HCT116 (cell line): ENCODE measurements around the gene AVP. TPM values are rescaled to one million over a fixed set of nuclear protein-coding genes. Genes with fewer than 3 reads are reported as not detected.

Experiments
- ATAC-seq: fragments of 200-7000 bp; cut with Tn5 transposase; 2 replicates; pipeline ENCODE4 v1.9.1; 2020; ENCODE audit warnings: mild to moderate bottlenecking, moderate library complexity
- BruUV-seq: library from RNA; stranded (reverse); fragments of 400-500 nt; replicated peaks from 2 replicates; lab custom pipeline; 2021; lab: Mats Ljungman, UMichigan
- CTCF ChIA-PET: fragments of 300-600 bp; sonication (Branson Sonifier 250); formaldehyde crosslinking; loops from one replicate; lab custom pipeline; 2021; ENCODE audit warnings: antibody characterized with exemption; lab: Charles Lee
- POLR2A ChIA-PET: fragments of 300-600, 350-600 bp; sonication (Branson Sonifier 250); formaldehyde crosslinking; loops from one replicate; lab custom pipeline; 2021; ENCODE audit warnings: antibody characterized with exemption; lab: Charles Lee
- RAD21 ChIA-PET, 2 experiments: fragments of 300-600 bp; sonication (Branson Sonifier 250); formaldehyde crosslinking; loops; one replicate each; lab custom pipeline; 2023; ENCODE audit warnings: low total read pairs in 2 of 2; ENCODE audit not compliant: uncharacterized antibody in 2 of 2, unreplicated experiment in 2 of 2, low non-redundant PET in 1 of 2; lab: Charles Lee
- DNase-seq: peaks from one replicate; pipeline ENCODE4 v3.0.0-alpha.2; 2010; ENCODE audit warnings: low read depth, low spot score
- H2AFZ ChIP-seq: fragments of 200-600 bp; shearing (Covaris generic), sonication (generic); 2 replicates; pipeline ENCODE4 v1.6.1; 2017; ENCODE audit warnings: low read depth, mixed run types, mixed read lengths, antibody characterized with exemption, low read length; ENCODE audit not compliant: poor library complexity, severe bottlenecking
- H3K27ac ChIP-seq: 2 replicates; pipeline ENCODE4 v1.5.1; 2012; ENCODE audit warnings: low read depth, low read length
- H3K27me3 ChIP-seq: fragments of 200-600 bp; sonication (generic); 2 replicates; pipeline ENCODE4 v1.6.1; 2016; ENCODE audit warnings: mixed run types, low read length, mixed read lengths; ENCODE audit not compliant: insufficient read depth
- H3K36me3 ChIP-seq, 2 experiments: fragments of 200-500 bp in 1 of 2; fragments of 200-600 bp in 1 of 2; sonication (Bioruptor generic) in 1 of 2; sonication (generic) in 1 of 2; 2 replicates each; pipeline versions ENCODE4 v1.5.1 to v1.6.1; 2014 to 2016; ENCODE audit warnings: low read length in 2 of 2, inconsistent platforms in 1 of 2, mixed read lengths in 1 of 2, mixed run types in 1 of 2; ENCODE audit not compliant: insufficient read depth in 2 of 2, control insufficient read depth in 1 of 2
- H3K4me1 ChIP-seq, 2 experiments: fragments of 200-600 bp in 1 of 2; sonication (generic) in 1 of 2; 2 replicates each; pipeline versions ENCODE4 v1.5.1 to v1.6.1; 2012 to 2017; ENCODE audit warnings: low read length in 2 of 2, inconsistent platforms in 1 of 2, mild to moderate bottlenecking in 1 of 2, mixed read lengths in 1 of 2, mixed run types in 1 of 2, moderate library complexity in 1 of 2; ENCODE audit not compliant: insufficient read depth in 2 of 2, control insufficient read depth in 1 of 2
- H3K4me2 ChIP-seq: fragments of 200-600 bp; sonication (generic); 2 replicates; pipeline ENCODE4 v1.6.1; 2017; ENCODE audit warnings: mixed run types, low read length, mixed read lengths
- H3K4me3 ChIP-seq, 2 experiments: fragments of 200-600 bp in 1 of 2; sonication (generic) in 1 of 2; replicated peaks in 1 of 2; 2 replicates each; pipeline ENCODE4 v1.5.1; 2011 to 2016; ENCODE audit warnings: low read length in 2 of 2, control low read depth in 1 of 2, low read depth in 1 of 2, mild to moderate bottlenecking in 1 of 2, mixed read lengths in 1 of 2, mixed run types in 1 of 2
- H3K79me2 ChIP-seq: fragments of 200-600 bp; sonication (generic); 2 replicates; pipeline ENCODE4 v1.6.1; 2017; ENCODE audit warnings: mild to moderate bottlenecking, mixed run types, low read length, moderate library complexity, mixed read lengths; ENCODE audit not compliant: insufficient read depth
- H3K9ac ChIP-seq: fragments of 200-600 bp; sonication (generic); 2 replicates; pipeline ENCODE4 v1.6.1; 2016; ENCODE audit warnings: low read length, mixed read lengths
- H3K9me2 ChIP-seq: fragments of 200-600 bp; sonication (generic), shearing (Covaris generic); 2 replicates; pipeline ENCODE4 v1.6.1; 2017; ENCODE audit warnings: mixed run types, mild to moderate bottlenecking, moderate library complexity; ENCODE audit not compliant: insufficient read depth
- H3K9me3 ChIP-seq, 2 experiments: fragments of 200-500 bp in 1 of 2; fragments of 200-600 bp in 1 of 2; sonication (Bioruptor generic) in 1 of 2; sonication (generic) in 1 of 2; 2 replicates each; pipeline ENCODE4 v1.6.1; 2014 to 2017; ENCODE audit warnings: low read length in 2 of 2, mixed read lengths in 2 of 2, inconsistent platforms in 1 of 2, low read depth in 1 of 2, mild to moderate bottlenecking in 1 of 2, mixed run types in 1 of 2, moderate library complexity in 1 of 2; ENCODE audit not compliant: control insufficient read depth in 1 of 2, insufficient read depth in 1 of 2
- H4K20me1 ChIP-seq: fragments of 200-600 bp; sonication (generic), shearing (Covaris generic); 2 replicates; pipeline ENCODE4 v1.6.1; 2017; ENCODE audit warnings: mixed run types, mild to moderate bottlenecking, moderate library complexity; ENCODE audit not compliant: insufficient read depth
- CBX3 ChIP-seq: IDR thresholded peaks from 2 replicates; pipeline ENCODE4 v1.6.1; 2012; ENCODE audit warnings: low read depth
- CEBPB ChIP-seq: IDR thresholded peaks from 2 replicates; pipeline ENCODE4 v1.6.1; 2012; ENCODE audit warnings: low read depth
- ELF1 ChIP-seq: IDR thresholded peaks from 2 replicates; pipeline ENCODE4 v1.6.1; 2012; ENCODE audit warnings: low read depth, borderline replicate concordance
- EZH2 ChIP-seq: fragments of 200-600 bp; sonication (generic); IDR thresholded peaks from 2 replicates; pipeline ENCODE4 v1.6.1; 2017; ENCODE audit warnings: antibody characterized with exemption, mixed run types
- EZH2phosphoT487 ChIP-seq: fragments of 200-600 bp; IDR thresholded peaks from 2 replicates; pipeline ENCODE4 v1.6.1; 2018; ENCODE audit warnings: antibody characterized with exemption, borderline replicate concordance
- FOSL1 ChIP-seq: IDR thresholded peaks from 2 replicates; pipeline ENCODE4 v1.6.1; 2012; ENCODE audit warnings: low read depth
- POLR2A ChIP-seq: IDR thresholded peaks from 2 replicates; pipeline ENCODE4 v1.7.0; 2011; ENCODE audit warnings: borderline replicate concordance; ENCODE audit not compliant: insufficient read depth, insufficient read length; ENCODE audit errors: extremely low read depth
- POLR2AphosphoS5 ChIP-seq: IDR thresholded peaks from 2 replicates; pipeline ENCODE4 v1.6.1; 2011; ENCODE audit warnings: mild to moderate bottlenecking, low read depth, low read length, moderate library complexity
- RAD21 ChIP-seq: IDR thresholded peaks from 2 replicates; pipeline ENCODE4 v1.6.1; 2012; ENCODE audit warnings: low read depth, mild to moderate bottlenecking
- SP1 ChIP-seq: IDR thresholded peaks from 2 replicates; pipeline ENCODE4 v1.6.1; 2012; ENCODE audit warnings: low read depth
- SRF ChIP-seq: IDR thresholded peaks from 2 replicates; pipeline ENCODE4 v1.6.1; 2012; ENCODE audit warnings: low read depth
- TCF7L2 ChIP-seq: IDR thresholded peaks from 2 replicates; pipeline ENCODE4 v1.7.0; 2011; ENCODE audit warnings: borderline replicate concordance, inconsistent platforms; ENCODE audit not compliant: insufficient read depth, insufficient read length; ENCODE audit errors: extremely low read depth
- YY1 ChIP-seq: IDR thresholded peaks from 2 replicates; pipeline ENCODE4 v1.6.1; 2011; ENCODE audit warnings: low read length, low read depth, moderate library complexity, mild to moderate bottlenecking; ENCODE audit not compliant: insufficient replicate concordance; ENCODE audit errors: extremely low read depth
- ZFX ChIP-seq: fragments of 450-650 bp; IDR thresholded peaks from 2 replicates; pipeline ENCODE4 v1.6.1; 2017
- ZNF274 ChIP-seq: fragments of 200-500 bp; sonication (Bioruptor generic); IDR thresholded peaks from 2 replicates; pipeline ENCODE4 v1.6.1; 2014; ENCODE audit warnings: mild to moderate bottlenecking, low read depth, low read length, inconsistent platforms
- intact Hi-C: fragments of 100-400 bp; cut with micrococcal nuclease; formaldehyde crosslinking; loops from 2 replicates; pipeline ENCODE4 v1.10.0; 2022
- total RNA-seq: library from RNA; stranded (reverse); gene quantifications from one replicate; pipeline ENCODE4 v1.2.1, GENCODE V29; 2021; ENCODE audit not compliant: unreplicated experiment
- TF ChIP-seq, protein P1 (sequence below): IDR thresholded peaks from 2 replicates; pipeline ENCODE4 v1.6.1; 2012; ENCODE audit warnings: low read depth
- TF ChIP-seq, protein P2 (sequence below): IDR thresholded peaks from 2 replicates; pipeline ENCODE4 v1.6.1; 2011; ENCODE audit warnings: mild to moderate bottlenecking, low read length, moderate library complexity; ENCODE audit not compliant: insufficient replicate concordance; ENCODE audit errors: extremely low read depth
- TF ChIP-seq, protein P3 (sequence below), 3 experiments: fragments of 200-600 bp in 1 of 3; sonication (generic) in 1 of 3; IDR thresholded peaks in 2 of 3; conservative IDR thresholded peaks in 1 of 3; 2 replicates each; pipeline ENCODE4 v1.5.1; 2012 to 2017; ENCODE audit warnings: low read depth in 2 of 3, low read length in 2 of 3, antibody characterized with exemption in 1 of 3, borderline replicate concordance in 1 of 3, control low read depth in 1 of 3, mild to moderate bottlenecking in 1 of 3, mixed read lengths in 1 of 3, mixed run types in 1 of 3, moderate library complexity in 1 of 3; ENCODE audit not compliant: insufficient read depth in 1 of 3
- TF ChIP-seq, protein P4 (sequence below): IDR thresholded peaks from 2 replicates; pipeline ENCODE4 v1.6.1; 2012

AVP gene
- total RNA-seq, 1 experiment from 2014 or later = not detected

DNA sequence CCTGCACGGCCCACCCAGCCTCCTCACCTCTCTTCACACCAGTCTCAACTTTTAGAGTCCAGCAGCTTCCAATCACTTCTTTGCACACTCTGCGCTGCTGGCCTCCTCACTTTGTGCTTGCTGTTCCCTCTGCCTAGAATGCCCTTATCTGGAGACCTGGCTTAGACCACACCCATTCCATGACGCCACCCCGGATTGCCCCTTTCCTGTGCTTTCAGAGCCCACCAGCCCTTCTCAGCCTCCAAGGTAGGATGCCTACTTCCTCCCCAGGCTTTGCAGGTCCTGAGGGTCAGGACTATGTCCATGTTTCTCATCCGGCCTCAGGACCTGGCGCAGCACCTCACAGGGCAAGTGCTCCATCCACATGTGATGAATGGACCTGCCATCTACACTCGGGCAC lies 27.0 kb upstream of the AVP start:
- TF ChIP-seq ELF1 = no peak
- no peak for TF ChIP-seq SRF
- TF ChIP-seq SP1 = no peak
- no peak for TF ChIP-seq FOSL1
- TF ChIP-seq ZNF274 = no peak
- no peak for TF ChIP-seq ZFX
- TF ChIP-seq YY1 = no peak
- TF ChIP-seq POLR2AphosphoS5 = no peak
- no peak for TF ChIP-seq TCF7L2
- TF ChIP-seq, protein P1, sequence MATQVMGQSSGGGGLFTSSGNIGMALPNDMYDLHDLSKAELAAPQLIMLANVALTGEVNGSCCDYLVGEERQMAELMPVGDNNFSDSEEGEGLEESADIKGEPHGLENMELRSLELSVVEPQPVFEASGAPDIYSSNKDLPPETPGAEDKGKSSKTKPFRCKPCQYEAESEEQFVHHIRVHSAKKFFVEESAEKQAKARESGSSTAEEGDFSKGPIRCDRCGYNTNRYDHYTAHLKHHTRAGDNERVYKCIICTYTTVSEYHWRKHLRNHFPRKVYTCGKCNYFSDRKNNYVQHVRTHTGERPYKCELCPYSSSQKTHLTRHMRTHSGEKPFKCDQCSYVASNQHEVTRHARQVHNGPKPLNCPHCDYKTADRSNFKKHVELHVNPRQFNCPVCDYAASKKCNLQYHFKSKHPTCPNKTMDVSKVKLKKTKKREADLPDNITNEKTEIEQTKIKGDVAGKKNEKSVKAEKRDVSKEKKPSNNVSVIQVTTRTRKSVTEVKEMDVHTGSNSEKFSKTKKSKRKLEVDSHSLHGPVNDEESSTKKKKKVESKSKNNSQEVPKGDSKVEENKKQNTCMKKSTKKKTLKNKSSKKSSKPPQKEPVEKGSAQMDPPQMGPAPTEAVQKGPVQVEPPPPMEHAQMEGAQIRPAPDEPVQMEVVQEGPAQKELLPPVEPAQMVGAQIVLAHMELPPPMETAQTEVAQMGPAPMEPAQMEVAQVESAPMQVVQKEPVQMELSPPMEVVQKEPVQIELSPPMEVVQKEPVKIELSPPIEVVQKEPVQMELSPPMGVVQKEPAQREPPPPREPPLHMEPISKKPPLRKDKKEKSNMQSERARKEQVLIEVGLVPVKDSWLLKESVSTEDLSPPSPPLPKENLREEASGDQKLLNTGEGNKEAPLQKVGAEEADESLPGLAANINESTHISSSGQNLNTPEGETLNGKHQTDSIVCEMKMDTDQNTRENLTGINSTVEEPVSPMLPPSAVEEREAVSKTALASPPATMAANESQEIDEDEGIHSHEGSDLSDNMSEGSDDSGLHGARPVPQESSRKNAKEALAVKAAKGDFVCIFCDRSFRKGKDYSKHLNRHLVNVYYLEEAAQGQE = no peak
- TF ChIP-seq CEBPB = no peak
- TF ChIP-seq, protein P2, sequence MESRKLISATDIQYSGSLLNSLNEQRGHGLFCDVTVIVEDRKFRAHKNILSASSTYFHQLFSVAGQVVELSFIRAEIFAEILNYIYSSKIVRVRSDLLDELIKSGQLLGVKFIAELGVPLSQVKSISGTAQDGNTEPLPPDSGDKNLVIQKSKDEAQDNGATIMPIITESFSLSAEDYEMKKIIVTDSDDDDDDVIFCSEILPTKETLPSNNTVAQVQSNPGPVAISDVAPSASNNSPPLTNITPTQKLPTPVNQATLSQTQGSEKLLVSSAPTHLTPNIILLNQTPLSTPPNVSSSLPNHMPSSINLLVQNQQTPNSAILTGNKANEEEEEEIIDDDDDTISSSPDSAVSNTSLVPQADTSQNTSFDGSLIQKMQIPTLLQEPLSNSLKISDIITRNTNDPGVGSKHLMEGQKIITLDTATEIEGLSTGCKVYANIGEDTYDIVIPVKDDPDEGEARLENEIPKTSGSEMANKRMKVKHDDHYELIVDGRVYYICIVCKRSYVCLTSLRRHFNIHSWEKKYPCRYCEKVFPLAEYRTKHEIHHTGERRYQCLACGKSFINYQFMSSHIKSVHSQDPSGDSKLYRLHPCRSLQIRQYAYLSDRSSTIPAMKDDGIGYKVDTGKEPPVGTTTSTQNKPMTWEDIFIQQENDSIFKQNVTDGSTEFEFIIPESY = no peak
- no peak for TF ChIP-seq CBX3
- no peak for TF ChIP-seq EZH2
- no peak for TF ChIP-seq RAD21
- no peak for TF ChIP-seq POLR2A
- TF ChIP-seq, protein P3, sequence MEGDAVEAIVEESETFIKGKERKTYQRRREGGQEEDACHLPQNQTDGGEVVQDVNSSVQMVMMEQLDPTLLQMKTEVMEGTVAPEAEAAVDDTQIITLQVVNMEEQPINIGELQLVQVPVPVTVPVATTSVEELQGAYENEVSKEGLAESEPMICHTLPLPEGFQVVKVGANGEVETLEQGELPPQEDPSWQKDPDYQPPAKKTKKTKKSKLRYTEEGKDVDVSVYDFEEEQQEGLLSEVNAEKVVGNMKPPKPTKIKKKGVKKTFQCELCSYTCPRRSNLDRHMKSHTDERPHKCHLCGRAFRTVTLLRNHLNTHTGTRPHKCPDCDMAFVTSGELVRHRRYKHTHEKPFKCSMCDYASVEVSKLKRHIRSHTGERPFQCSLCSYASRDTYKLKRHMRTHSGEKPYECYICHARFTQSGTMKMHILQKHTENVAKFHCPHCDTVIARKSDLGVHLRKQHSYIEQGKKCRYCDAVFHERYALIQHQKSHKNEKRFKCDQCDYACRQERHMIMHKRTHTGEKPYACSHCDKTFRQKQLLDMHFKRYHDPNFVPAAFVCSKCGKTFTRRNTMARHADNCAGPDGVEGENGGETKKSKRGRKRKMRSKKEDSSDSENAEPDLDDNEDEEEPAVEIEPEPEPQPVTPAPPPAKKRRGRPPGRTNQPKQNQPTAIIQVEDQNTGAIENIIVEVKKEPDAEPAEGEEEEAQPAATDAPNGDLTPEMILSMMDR (IDR thresholded peaks at IDR 0.05 in 2 of 3, conservative IDR thresholded peaks at IDR 0.05 in 1 of 3; ENCODE audit: borderline replicate concordance in 1 of 3, insufficient read depth in 1 of 3, low read depth in 2 of 3, low read length in 2 of 3) = no peak
- TF ChIP-seq, protein P4, sequence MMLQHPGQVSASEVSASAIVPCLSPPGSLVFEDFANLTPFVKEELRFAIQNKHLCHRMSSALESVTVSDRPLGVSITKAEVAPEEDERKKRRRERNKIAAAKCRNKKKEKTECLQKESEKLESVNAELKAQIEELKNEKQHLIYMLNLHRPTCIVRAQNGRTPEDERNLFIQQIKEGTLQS = no peak
- no peak for TF ChIP-seq EZH2phosphoT487
- intact Hi-C loops = no loop called here

More for the DNA sequence above, 27.0 kb upstream of the AVP start:
- H4K20me1 ChIP-seq = no peaks in the 10 kb centered on the region
- no peak overlapping the region for H3K4me3 ChIP-seq
- H3K36me3 ChIP-seq = peaks cover 0 to 3% of the 10 kb centered on the region in 2 experiments; a peak in 2 of 4 replicates
- BruUV-seq = no TSS peak
- CTCF ChIA-PET = no interaction called here
- no peaks in the 10 kb centered on the region for H3K9me2 ChIP-seq
- no peak overlapping the region for H3K9ac ChIP-seq
- RAD21 ChIA-PET = no interaction called here
- no peak overlapping the region for H2AFZ ChIP-seq
- no peaks in the 10 kb centered on the region for H3K27me3 ChIP-seq
- DNase-seq = no peak
- H3K4me1 ChIP-seq = peaks cover 0 to 5% of the 10 kb centered on the region in 2 experiments; a peak in 1 of 4 replicates
- H3K79me2 ChIP-seq = no peaks in the 10 kb centered on the region
- H3K4me2 ChIP-seq = no peak overlapping the region
- POLR2A ChIA-PET = no interaction called here
- no peaks in the 10 kb centered on the region for H3K9me3 ChIP-seq
- H3K27ac ChIP-seq = no peak overlapping the region
- ATAC-seq = no peak
